GM12878 (cell line): ENCODE data around the gene TBX4. TPM values are rescaled to one million over a fixed set of nuclear protein-coding genes. Genes with fewer than 3 reads are reported as not detected.

ENCODE experiments used
- ATAC-seq: fragments of 200-7000 bp; cut with Tn5 transposase; 3 replicates; pipeline ENCODE4 v1.9.1; 2020; ENCODE audit warnings: mild to moderate bottlenecking, moderate library complexity
- BruUV-seq: library from RNA; stranded (reverse); fragments of 400-500 nt; replicated peaks from 2 replicates; lab custom pipeline; 2021; lab: Mats Ljungman, UMichigan
- CTCF ChIA-PET: fragments of 300-600 bp; sonication (Branson Sonifier 250); formaldehyde crosslinking; extraction: SDS; loops from one replicate; lab custom pipeline; 2021; ENCODE audit warnings: inconsistent platforms; lab: Yijun Ruan, JAX
- POLR2A ChIA-PET: fragments of 350-600 bp; formaldehyde crosslinking; extraction: SDS; loops from one replicate; lab custom pipeline; 2021; ENCODE audit warnings: inconsistent platforms; lab: Charles Lee
- RAD21 ChIA-PET: fragments of 300-600 bp; sonication (Branson Sonifier 250); formaldehyde crosslinking; loops from one replicate; lab custom pipeline; 2023; ENCODE audit warnings: antibody characterized with exemption; ENCODE audit not compliant: unreplicated experiment; lab: Charles Lee
- SMC1A ChIA-PET: fragments of 300-600 bp; sonication (Branson Sonifier 250); formaldehyde crosslinking; loops from one replicate; lab custom pipeline; 2023; ENCODE audit not compliant: unreplicated experiment, uncharacterized antibody; lab: Charles Lee
- DNase-seq: peaks from one replicate; pipeline ENCODE4 v3.0.0-alpha.2; 2011; ENCODE audit warnings: low read depth, low spot score
- FAIRE-seq: peaks from 3 replicates; lab custom pipeline; 2011; peaks lifted over from hg19 to GRCh38; lab: Jason Lieb, UNC
- H2AFZ ChIP-seq: 2 replicates; pipeline ENCODE4 v1.6.0; 2011; ENCODE audit warnings: low read depth, low read length, control low read depth; ENCODE audit not compliant: control insufficient read depth
- H3K27ac ChIP-seq: 2 replicates; pipeline ENCODE4 v1.5.1; 2011; ENCODE audit warnings: control low read depth; ENCODE audit not compliant: control insufficient read depth, insufficient read depth
- H3K27me3 ChIP-seq, 2 experiments: replicated peaks in 1 of 2; 2 replicates each; pipeline versions ENCODE4 v1.6.0 to v1.6.1; 2011; ENCODE audit warnings: low read length in 1 of 2; ENCODE audit not compliant: control insufficient read depth in 2 of 2, insufficient read depth in 2 of 2
- H3K36me3 ChIP-seq, 2 experiments: 2 replicates each; pipeline ENCODE4 v1.5.1; 2011; ENCODE audit warnings: low read length in 1 of 2; ENCODE audit not compliant: control insufficient read depth in 2 of 2, insufficient read depth in 2 of 2
- H3K4me1 ChIP-seq: 2 replicates; pipeline ENCODE4 v1.6.1; 2011; ENCODE audit warnings: mild to moderate bottlenecking, low read length, moderate library complexity, mixed read lengths; ENCODE audit not compliant: control insufficient read depth, insufficient read depth
- H3K4me2 ChIP-seq: 2 replicates; pipeline ENCODE4 v1.6.0; 2011; ENCODE audit warnings: control low read depth; ENCODE audit not compliant: control insufficient read depth, insufficient read depth
- H3K4me3 ChIP-seq: fragments of 200-600 bp; sonication (generic); 2 replicates; pipeline ENCODE4 v1.5.1; 2016
- H3K79me2 ChIP-seq: 2 replicates; pipeline ENCODE4 v1.6.0; 2011; ENCODE audit warnings: low read length; ENCODE audit not compliant: control insufficient read depth, insufficient read depth
- H3K9ac ChIP-seq: 2 replicates; pipeline ENCODE4 v1.8.0; 2011; ENCODE audit warnings: low read length, control low read depth, mixed read lengths; ENCODE audit not compliant: control insufficient read depth, insufficient read depth
- H3K9me3 ChIP-seq: replicated peaks from 3 replicates; pipeline ENCODE4 v1.5.1; 2011; ENCODE audit warnings: mild to moderate bottlenecking, low read length; ENCODE audit not compliant: control insufficient read depth, insufficient read depth
- H4K20me1 ChIP-seq: 2 replicates; pipeline ENCODE4 v1.6.0; 2011; ENCODE audit not compliant: control insufficient read depth, insufficient read depth
- ETV6 ChIP-seq, 2 experiments: fragments of 450-650 bp in 1 of 2; IDR thresholded peaks in 1 of 2; conservative IDR thresholded peaks in 1 of 2; 2 replicates each; pipeline ENCODE4 v1.6.1; 2014; ENCODE audit warnings: antibody characterized with exemption in 1 of 2, borderline replicate concordance in 1 of 2, low read depth in 1 of 2, mild to moderate bottlenecking in 1 of 2, moderate library complexity in 1 of 2
- FOXK2 ChIP-seq: fragments of 450-650 bp; IDR thresholded peaks from 2 replicates; pipeline ENCODE4 v1.6.1; 2017; ENCODE audit warnings: mild to moderate bottlenecking, moderate library complexity
- SUZ12 ChIP-seq: fragments of 200-600 bp; sonication (generic); IDR thresholded peaks from one replicate; pipeline ENCODE4 v1.6.1; 2018; ENCODE audit warnings: antibody characterized with exemption, mild to moderate bottlenecking; ENCODE audit not compliant: unreplicated experiment
- USF2 ChIP-seq: IDR thresholded peaks from 2 replicates; pipeline ENCODE4 v1.6.1; 2011; ENCODE audit warnings: low read depth, low read length, improper control_type of control experiment, borderline replicate concordance
- WGBS: methylation state at CpG from one replicate; pipeline ENCODE4 v1.1.6; 2016; ENCODE audit warnings: low lambda C conversion rate; ENCODE audit not compliant: insufficient replicate concordance, insufficient coverage; ENCODE audit errors: missing lambda C conversion rate; 5-methylcytosine and 5-hydroxymethylcytosine counted together
- in situ Hi-C: fragments of 300-500 bp; cut with MboI; formaldehyde crosslinking; loops from 9 replicates; pipeline ENCODE4 v1.14.3; 2018; ENCODE audit warnings: mixed read lengths
- intact Hi-C: fragments of 100-400 bp; cut with micrococcal nuclease; formaldehyde crosslinking; loops from one replicate; pipeline ENCODE4 v1.14.2; 2022; ENCODE audit not compliant: unreplicated experiment
- polyA plus RNA-seq, 11 experiments: library from polyadenylated mRNA; depleted of rRNA in 4 of 11; unstranded in 6 of 11; stranded (reverse) in 5 of 11; fragments of >200 nt; fragmentation: Nextera tagmentation in 4 of 11; fragmentation: Illumina TruSeq in 1 of 11; extraction: Ambion mirVana in 4 of 11; extraction: Trizol in 1 of 11; gene quantifications; 1 replicate in 1 of 11; 2 replicates in 10 of 11; pipeline versions ENCODE4 v1.2.1 to v1.2.3, GENCODE V29; 2011 to 2016; ENCODE audit warnings: inconsistent platforms in 2 of 11, missing spikeins in 2 of 11, low read depth in 1 of 11
- total RNA-seq, 4 experiments: library from RNA; depleted of rRNA in 3 of 4; stranded (reverse); fragments of >200 nt in 3 of 4; fragmentation: Illumina TruSeq in 1 of 4; extraction: Trizol in 1 of 4; gene quantifications; 2 replicates each; pipeline versions ENCODE4 v1.2.1 to v1.2.3, GENCODE V29; 2013 to 2021

The TBX4 gene
- total and polyA plus RNA-seq, 10 of the 15 experiments (the other 5 are each of a cell fraction or from before 2014, with no cell fraction given), result 0.01 TPM; not detected in 9

- POLR2A ChIA-PET, result no interaction called here
- peak in 1 of 2 experiments; percentile 98; a peak in 2 of 4 replicates for TF ChIP-seq ETV6 (conservative IDR thresholded peaks at IDR 0.05 in 1 of 2, IDR thresholded peaks at IDR 0.05 in 1 of 2; ENCODE audit: borderline replicate concordance in 1 of 2, low read depth in 1 of 2)
- no peak for TF ChIP-seq FOXK2
- no peaks in the 10 kb centered on the region for H4K20me1 ChIP-seq
- in situ Hi-C loops, result no loop called here
- H3K27ac ChIP-seq, result no peak overlapping the region
- H3K9me3 ChIP-seq, result no peaks in the 10 kb centered on the region
- H3K4me2 ChIP-seq, result no peak overlapping the region
- H3K4me3 ChIP-seq, result no peak overlapping the region
- no peak overlapping the region for H3K9ac ChIP-seq
- H3K4me1 ChIP-seq, result no peaks in the 10 kb centered on the region
- BruUV-seq, result no TSS peak
- H3K27me3 ChIP-seq, result peaks cover 32 to 47% of the 10 kb centered on the region in 2 experiments
- H3K79me2 ChIP-seq, result no peaks in the 10 kb centered on the region
- RAD21 ChIA-PET, result no interaction called here
- no peak for ATAC-seq
- SMC1A ChIA-PET, result no interaction called here
- no peaks in the 10 kb centered on the region for H3K36me3 ChIP-seq
- 30% methylated on average over 17 of the region's 17 CpGs for WGBS
- H2AFZ ChIP-seq, result no peak overlapping the region
- FAIRE-seq, result no peak
- DNase-seq, result no peak
- intact Hi-C loops, result no loop called here
- CTCF ChIA-PET, result no interaction called here
Observed at GRCh38 chr17:61453566-61454380, 1.6 kb downstream of the TBX4 start.

GRCh38 chr17:61454381-61455323 is 2.4 kb downstream of the TBX4 start:
- Histone ChIP-seq H3K4me3 (no peak overlapping the region), H3K36me3 (no peaks in the 10 kb centered on the region), H3K79me2 (no peaks in the 10 kb centered on the region), H3K9me3 (no peaks in the 10 kb centered on the region), H3K9ac (no peak overlapping the region), H4K20me1 (no peaks in the 10 kb centered on the region), H3K27me3 (peaks cover 35 to 51% of the 10 kb centered on the region in 2 experiments), H3K4me2 (no peak overlapping the region), H3K27ac (no peak overlapping the region), H2AFZ (no peak overlapping the region), H3K4me1 (no peaks in the 10 kb centered on the region)
- BruUV-seq, result no TSS peak
- no peak for TF ChIP-seq USF2
- TF ChIP-seq SUZ12, result peak; percentile 75
- FAIRE-seq, result no peak
- DNase-seq, result no peak
- SMC1A ChIA-PET, result no interaction called here
- 51% methylated on average over 50 of the region's 86 CpGs for WGBS
- RAD21 ChIA-PET, result no interaction called here
- CTCF ChIA-PET, result no interaction called here
- in situ Hi-C loops, result no loop called here
- POLR2A ChIA-PET, result no interaction called here
- ATAC-seq, result no peak
- intact Hi-C loops, result no loop called here
